Esophagus muscularis mucosa (tissue), 4 donors: Measurements from ENCODE around the gene RHOJ. TPM values are rescaled to one million over a fixed set of nuclear protein-coding genes. Genes with fewer than 3 reads are reported as not detected.
A peak's percentile ranks its signal among the peaks of the same experiment; 100 is the strongest.
"Not testable (repeated sequence)": the region's sequence is repeated elsewhere in the genome, so short reads cannot be mapped to it uniquely, and the experiment has no call there.

ENCODE experiments used
- DNase-seq: peaks from one replicate; pipeline ENCODE4 v3.0.0-alpha.2; 2017; ENCODE audit errors: extremely low spot score
- H3K27ac ChIP-seq, 4 donors: fragments of 200-600 bp; sonication (generic); replicated peaks in 1 of 4; 1 replicate in 3 of 4; 2 replicates in 1 of 4; pipeline ENCODE4 v1.5.1; 2016 to 2019; ENCODE audit warnings: mild to moderate bottlenecking in 1 of 4
- H3K27me3 ChIP-seq, 4 donors: fragments of 200-600 bp; sonication (generic); one replicate each; pipeline versions ENCODE4 v1.5.1 to v1.6.0; 2016 to 2019
- H3K36me3 ChIP-seq, 4 donors: fragments of 200-600 bp; sonication (generic); one replicate each; pipeline ENCODE4 v1.5.1; 2016 to 2019
- H3K4me1 ChIP-seq, 4 donors: fragments of 200-600 bp; sonication (generic); one replicate each; pipeline ENCODE4 v1.5.1; 2016 to 2019
- H3K4me3 ChIP-seq, 4 donors: fragments of 200-600 bp; sonication (generic); 1 replicate in 2 of 4; 2 replicates in 2 of 4; pipeline ENCODE4 v1.5.1; 2016 to 2019; ENCODE audit warnings: mild to moderate bottlenecking in 4 of 4, moderate library complexity in 1 of 4
- H3K9me3 ChIP-seq, 4 donors: fragments of 200-600 bp; sonication (generic); 1 replicate in 3 of 4; 2 replicates in 1 of 4; pipeline ENCODE4 v1.5.1; 2016 to 2019
- CTCF ChIP-seq, 3 experiments: fragments of 200-600 bp in 2 of 3; fragments of 450-650 bp in 1 of 3; sonication (generic) in 2 of 3; IDR thresholded peaks; one replicate each; pipeline ENCODE4 v1.5.1; 2017 to 2019; ENCODE audit warnings: antibody characterized with exemption in 3 of 3, mild to moderate bottlenecking in 2 of 3, moderate library complexity in 1 of 3
- EP300 ChIP-seq: sonication (generic); formaldehyde crosslinking; IDR thresholded peaks from one replicate; pipeline ENCODE4 v1.6.1; 2017; ENCODE audit warnings: antibody characterized with exemption
- POLR2A ChIP-seq: fragments of 450-650 bp; IDR thresholded peaks from one replicate; pipeline ENCODE4 v1.6.1; 2017; ENCODE audit warnings: antibody characterized with exemption, moderate library complexity, mild to moderate bottlenecking, low read depth
- POLR2AphosphoS5 ChIP-seq, 2 donors: sonication (generic); formaldehyde crosslinking; IDR thresholded peaks; one replicate each; pipeline ENCODE4 v1.6.1; 2017; ENCODE audit warnings: antibody characterized with exemption in 2 of 2
- WGBS: methylation state at CpG from one replicate; pipeline ENCODE4 v1.1.5; 2018; 5-methylcytosine and 5-hydroxymethylcytosine counted together
- intact Hi-C: fragments of 100-400 bp; cut with DNase I; formaldehyde crosslinking; loops from one replicate; pipeline ENCODE4 v1.15.1; 2023
- total RNA-seq, 4 donors: library from RNA; depleted of rRNA; stranded (reverse); fragments of >200 nt; gene quantifications; one replicate each; pipeline versions ENCODE4 v1.1.0 to v1.2.1, GENCODE V29; 2016

Gene RHOJ
- 10 to 100 TPM; 10.4 to 13.1 (median 11.6) TPM for total RNA-seq

- Histone ChIP-seq H3K4me1 (peaks cover 0 to 30% (median 29%) of the 10 kb centered on the region in 4 donors), H3K9me3 (no peaks in the 10 kb centered on the region), H3K4me3 (peak within 1 kb of the TSS; percentile 57 to 69 (median 62)), H3K27me3 (no peaks in the 10 kb centered on the region), H3K36me3 (no peaks in the 10 kb centered on the region), H3K27ac (peak within 1 kb of the TSS; percentile 85 to 91 (median 88))
- TF ChIP-seq POLR2AphosphoS5 (IDR thresholded peaks at IDR 0.05) (peak in 1 of 2 donors; percentile 66), POLR2A (no peak)
- WGBS, result 4% methylated on average over 16 of the region's 16 CpGs
- intact Hi-C loops, result loop anchor here (5.0 kb wide), 1 partner anchor 43 kb away; no protein-coding TSS in a partner anchor
- DNase-seq, result no peak
These were observed at the start of gene RHOJ for GRCh38 chr14:63204407-63205043. TSS of gene RHOJ (plus strand) at chr14:63204443. CDS start at chr14:63204870, 427 bp downstream.

- intact Hi-C loops, result no loop called here
- Histone ChIP-seq H3K27me3 (no peaks in the 10 kb centered on the region), H3K36me3 (no peaks in the 10 kb centered on the region), H3K27ac (no peak overlapping the region), H3K9me3 (no peaks in the 10 kb centered on the region), H3K4me1 (no peaks in the 10 kb centered on the region), H3K4me3 (no peak overlapping the region)
- no peak for DNase-seq
- WGBS, result 71% methylated on average over 5 of the region's 5 CpGs
- TF ChIP-seq POLR2A (no peak), EP300 (no peak), POLR2AphosphoS5 (IDR thresholded peaks at IDR 0.05) (no peak), CTCF (IDR thresholded peaks at IDR 0.05) (no peak)
These were observed 48.6 kb upstream of the RHOJ start for GRCh38 chr14:63155511-63156185.

GRCh38 chr14:63157195-63157594 is 47.0 kb upstream of the RHOJ start:
- H3K4me1 ChIP-seq, result no peaks in the 10 kb centered on the region
- no peak for DNase-seq
- H3K27ac ChIP-seq, result no peak overlapping the region
- intact Hi-C loops, result no loop called here
- no peaks in the 10 kb centered on the region for H3K27me3 ChIP-seq
- WGBS, result 60% methylated on average over 2 of the region's 2 CpGs
- H3K9me3 ChIP-seq, result no peaks in the 10 kb centered on the region
- H3K36me3 ChIP-seq, result no peaks in the 10 kb centered on the region
- H3K4me3 ChIP-seq, result no peak overlapping the region
- no peak for TF ChIP-seq CTCF (IDR thresholded peaks at IDR 0.05)

GRCh38 chr14:63163306-63163705 is 40.9 kb upstream of the RHOJ start:
- TF ChIP-seq EP300, result no peak
- no peak for TF ChIP-seq POLR2AphosphoS5 (IDR thresholded peaks at IDR 0.05)
- no peak for TF ChIP-seq CTCF (IDR thresholded peaks at IDR 0.05)
- no peak for TF ChIP-seq POLR2A
- DNase-seq, result no peak
- no peaks in the 10 kb centered on the region for H3K4me1 ChIP-seq
- no peaks in the 10 kb centered on the region for H3K36me3 ChIP-seq
- H3K9me3 ChIP-seq, result peaks cover 0 to 11% (median under 1%) of the 10 kb centered on the region in 4 donors
- no peaks in the 10 kb centered on the region for H3K27me3 ChIP-seq
- WGBS, result 100% methylated on average over 1 of the region's 1 CpG
- intact Hi-C loops, result no loop called here
- no peak overlapping the region for H3K4me3 ChIP-seq
- no peak overlapping the region for H3K27ac ChIP-seq

GRCh38 chr14:63164108-63164683 is 40.0 kb upstream of the RHOJ start:
- H3K27me3 ChIP-seq, result no peaks in the 10 kb centered on the region
- no peak overlapping the region for H3K4me3 ChIP-seq
- H3K36me3 ChIP-seq, result no peaks in the 10 kb centered on the region
- peaks cover 0 to 11% (median 4%) of the 10 kb centered on the region in 4 donors for H3K9me3 ChIP-seq
- DNase-seq, result no peak
- H3K4me1 ChIP-seq, result no peaks in the 10 kb centered on the region
- TF ChIP-seq CTCF (IDR thresholded peaks at IDR 0.05) (no peak), POLR2AphosphoS5 (IDR thresholded peaks at IDR 0.05) (no peak), EP300 (no peak), POLR2A (no peak)
- no CpG with 5 or more reads among the region's 2 CpGs for WGBS
- H3K27ac ChIP-seq, result no peak overlapping the region
- intact Hi-C loops, result no loop called here

GRCh38 chr14:63165267-63165666 is 39.0 kb upstream of the RHOJ start:
- DNase-seq, H3K4me1 ChIP-seq, H3K27ac ChIP-seq, H3K36me3 ChIP-seq, H3K27me3 ChIP-seq, intact Hi-C loops, H3K4me3 ChIP-seq: not testable (repeated sequence)
- H3K9me3 ChIP-seq, result peaks cover 0 to 11% (median 5%) of the 10 kb centered on the region in 4 donors
- 100% methylated on average over 2 of the region's 23 CpGs for WGBS
